GM12878 (cell line): ENCODE results near the gene CARD11.

ENCODE experiments used
- ATF7 ChIP-seq: fragments of 450-650 bp; IDR thresholded peaks from 2 replicates; pipeline ENCODE4 v1.6.1; 2016; ENCODE audit warnings: low read depth, mild to moderate bottlenecking
- CHD2 ChIP-seq: IDR thresholded peaks from 2 replicates; pipeline ENCODE4 v1.6.1; 2011; ENCODE audit warnings: low read depth, low read length, improper control_type of control experiment, borderline replicate concordance
- EZH2 ChIP-seq: IDR thresholded peaks from 2 replicates; pipeline ENCODE4 v1.6.1; 2012; ENCODE audit warnings: low read depth, mild to moderate bottlenecking, control low read depth, inconsistent platforms, low read length, borderline replicate concordance; ENCODE audit not compliant: control insufficient read depth
- GABPA ChIP-seq: IDR thresholded peaks from 2 replicates; pipeline ENCODE4 v1.6.1; 2014; ENCODE audit warnings: antibody characterized with exemption, low read depth, mild to moderate bottlenecking, inconsistent platforms
- MAX ChIP-seq: IDR thresholded peaks from 2 replicates; pipeline ENCODE4 v1.6.1; 2012; ENCODE audit warnings: low read depth, low read length, improper control_type of control experiment
- POLR2A ChIP-seq: IDR thresholded peaks from 2 replicates; pipeline ENCODE4 v1.6.1; 2011; ENCODE audit warnings: low read depth, mild to moderate bottlenecking, low read length
- TCF12 ChIP-seq: IDR thresholded peaks from 2 replicates; pipeline ENCODE4 v1.6.1; 2011; ENCODE audit warnings: low read depth, mild to moderate bottlenecking, low read length
- TF ChIP-seq, protein P1 (sequence below), 3 experiments: IDR thresholded peaks in 2 of 3; conservative IDR thresholded peaks in 1 of 3; 2 replicates each; pipeline ENCODE4 v1.5.1; 2011; ENCODE audit warnings: low read depth in 3 of 3, low read length in 3 of 3, mild to moderate bottlenecking in 3 of 3, control low read depth in 2 of 3, moderate library complexity in 2 of 3, inconsistent platforms in 1 of 3, mixed read lengths in 1 of 3; ENCODE audit not compliant: control insufficient read depth in 2 of 3, insufficient read depth in 1 of 3; ENCODE audit errors: extremely low read depth in 1 of 3
- TF ChIP-seq, protein P2 (sequence below): IDR thresholded peaks from 2 replicates; pipeline ENCODE4 v1.6.1; 2012; ENCODE audit warnings: improper control_type of control experiment, low read depth, low read length; ENCODE audit not compliant: insufficient replicate concordance

GRCh38 chr7:3063016-3063753, 19.5 kb upstream of the CARD11 start:
- TF ChIP-seq, protein P1, sequence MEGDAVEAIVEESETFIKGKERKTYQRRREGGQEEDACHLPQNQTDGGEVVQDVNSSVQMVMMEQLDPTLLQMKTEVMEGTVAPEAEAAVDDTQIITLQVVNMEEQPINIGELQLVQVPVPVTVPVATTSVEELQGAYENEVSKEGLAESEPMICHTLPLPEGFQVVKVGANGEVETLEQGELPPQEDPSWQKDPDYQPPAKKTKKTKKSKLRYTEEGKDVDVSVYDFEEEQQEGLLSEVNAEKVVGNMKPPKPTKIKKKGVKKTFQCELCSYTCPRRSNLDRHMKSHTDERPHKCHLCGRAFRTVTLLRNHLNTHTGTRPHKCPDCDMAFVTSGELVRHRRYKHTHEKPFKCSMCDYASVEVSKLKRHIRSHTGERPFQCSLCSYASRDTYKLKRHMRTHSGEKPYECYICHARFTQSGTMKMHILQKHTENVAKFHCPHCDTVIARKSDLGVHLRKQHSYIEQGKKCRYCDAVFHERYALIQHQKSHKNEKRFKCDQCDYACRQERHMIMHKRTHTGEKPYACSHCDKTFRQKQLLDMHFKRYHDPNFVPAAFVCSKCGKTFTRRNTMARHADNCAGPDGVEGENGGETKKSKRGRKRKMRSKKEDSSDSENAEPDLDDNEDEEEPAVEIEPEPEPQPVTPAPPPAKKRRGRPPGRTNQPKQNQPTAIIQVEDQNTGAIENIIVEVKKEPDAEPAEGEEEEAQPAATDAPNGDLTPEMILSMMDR (IDR thresholded peaks at IDR 0.05 in 2 of 3, conservative IDR thresholded peaks at IDR 0.05 in 1 of 3; ENCODE audit: control insufficient read depth in 2 of 3, extremely low read depth in 1 of 3, insufficient read depth in 1 of 3, low read depth in 3 of 3, low read length in 3 of 3), result no peak
- no peak for TF ChIP-seq POLR2A
- no peak for TF ChIP-seq CHD2
- 0 out of 2 replicates have a peak, but pooled peaks have one; percentile 14 for TF ChIP-seq ATF7
- TF ChIP-seq MAX, result no peak
- TF ChIP-seq GABPA, result no peak
- TF ChIP-seq, protein P2, sequence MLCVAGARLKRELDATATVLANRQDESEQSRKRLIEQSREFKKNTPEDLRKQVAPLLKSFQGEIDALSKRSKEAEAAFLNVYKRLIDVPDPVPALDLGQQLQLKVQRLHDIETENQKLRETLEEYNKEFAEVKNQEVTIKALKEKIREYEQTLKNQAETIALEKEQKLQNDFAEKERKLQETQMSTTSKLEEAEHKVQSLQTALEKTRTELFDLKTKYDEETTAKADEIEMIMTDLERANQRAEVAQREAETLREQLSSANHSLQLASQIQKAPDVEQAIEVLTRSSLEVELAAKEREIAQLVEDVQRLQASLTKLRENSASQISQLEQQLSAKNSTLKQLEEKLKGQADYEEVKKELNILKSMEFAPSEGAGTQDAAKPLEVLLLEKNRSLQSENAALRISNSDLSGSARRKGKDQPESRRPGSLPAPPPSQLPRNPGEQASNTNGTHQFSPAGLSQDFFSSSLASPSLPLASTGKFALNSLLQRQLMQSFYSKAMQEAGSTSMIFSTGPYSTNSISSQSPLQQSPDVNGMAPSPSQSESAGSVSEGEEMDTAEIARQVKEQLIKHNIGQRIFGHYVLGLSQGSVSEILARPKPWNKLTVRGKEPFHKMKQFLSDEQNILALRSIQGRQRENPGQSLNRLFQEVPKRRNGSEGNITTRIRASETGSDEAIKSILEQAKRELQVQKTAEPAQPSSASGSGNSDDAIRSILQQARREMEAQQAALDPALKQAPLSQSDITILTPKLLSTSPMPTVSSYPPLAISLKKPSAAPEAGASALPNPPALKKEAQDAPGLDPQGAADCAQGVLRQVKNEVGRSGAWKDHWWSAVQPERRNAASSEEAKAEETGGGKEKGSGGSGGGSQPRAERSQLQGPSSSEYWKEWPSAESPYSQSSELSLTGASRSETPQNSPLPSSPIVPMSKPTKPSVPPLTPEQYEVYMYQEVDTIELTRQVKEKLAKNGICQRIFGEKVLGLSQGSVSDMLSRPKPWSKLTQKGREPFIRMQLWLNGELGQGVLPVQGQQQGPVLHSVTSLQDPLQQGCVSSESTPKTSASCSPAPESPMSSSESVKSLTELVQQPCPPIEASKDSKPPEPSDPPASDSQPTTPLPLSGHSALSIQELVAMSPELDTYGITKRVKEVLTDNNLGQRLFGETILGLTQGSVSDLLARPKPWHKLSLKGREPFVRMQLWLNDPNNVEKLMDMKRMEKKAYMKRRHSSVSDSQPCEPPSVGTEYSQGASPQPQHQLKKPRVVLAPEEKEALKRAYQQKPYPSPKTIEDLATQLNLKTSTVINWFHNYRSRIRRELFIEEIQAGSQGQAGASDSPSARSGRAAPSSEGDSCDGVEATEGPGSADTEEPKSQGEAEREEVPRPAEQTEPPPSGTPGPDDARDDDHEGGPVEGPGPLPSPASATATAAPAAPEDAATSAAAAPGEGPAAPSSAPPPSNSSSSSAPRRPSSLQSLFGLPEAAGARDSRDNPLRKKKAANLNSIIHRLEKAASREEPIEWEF, result no peak
- TF ChIP-seq EZH2, result no peak
- TF ChIP-seq TCF12, result no peak
